GM19452 (cell line): Measurements from ENCODE around the gene APBB2.

Experiments used
- ATAC-seq: cut with Tn5 transposase; IDR thresholded peaks from one replicate; pipeline ENCODE4 v1.9.1; 2021; ENCODE audit not compliant: unreplicated experiment

Gene APBB2

GRCh38 chr4:40789771-40790170 lies 424.6 kb downstream of the APBB2 start:
- ATAC-seq, result no peak

GRCh38 chr4:40789031-40789430 lies 425.3 kb downstream of the APBB2 start:
- ATAC-seq, result no peak

GRCh38 chr4:40788331-40788730 lies 426.0 kb downstream of the APBB2 start:
- ATAC-seq, result no peak

GRCh38 chr4:40785727-40786126 lies 428.6 kb downstream of the APBB2 start:
- ATAC-seq, result no peak

GRCh38 chr4:40782876-40783275 lies 431.5 kb downstream of the APBB2 start:
- no peak for ATAC-seq

DNA sequence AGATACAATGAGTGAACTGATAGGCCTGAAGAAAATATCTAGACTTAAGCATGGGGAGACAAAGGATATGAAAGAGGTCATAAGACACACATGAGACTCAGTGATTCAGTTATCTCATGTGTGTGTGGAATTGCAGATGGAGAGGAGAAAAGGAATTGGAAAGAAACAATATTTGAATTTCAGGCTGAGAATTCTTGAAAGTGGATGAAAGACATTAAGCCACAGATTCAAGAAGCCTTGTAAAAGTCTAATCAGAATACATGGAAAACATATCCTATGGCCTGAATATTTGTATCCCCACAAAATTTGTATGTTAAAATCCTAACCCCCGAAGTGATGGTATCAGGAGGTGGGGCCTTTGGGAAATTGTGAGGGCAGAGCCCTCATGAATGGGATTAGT lies 436.3 kb downstream of the APBB2 start:
- ATAC-seq, result no peak

- ATAC-seq, result no peak
Observed at GRCh38 chr4:40769266-40769665, 445.1 kb downstream of the APBB2 start.

- ATAC-seq, result peak; percentile 99
Observed at GRCh38 chr4:40763228-40763716, 451.1 kb downstream of the APBB2 start.
